Neutrophil (primary cell): Measurements from ENCODE around the gene C1orf21.

ENCODE experiments used
- H3K27ac ChIP-seq: fragments of 200-600 bp; sonication (generic); 2 replicates; pipeline ENCODE4 v1.5.1; 2016; ENCODE audit warnings: mild to moderate bottlenecking, moderate library complexity
- H3K27me3 ChIP-seq: fragments of 200-600 bp; sonication (generic); 2 replicates; pipeline ENCODE4 v1.6.0; 2016; ENCODE audit warnings: mild to moderate bottlenecking
- H3K36me3 ChIP-seq: fragments of 200-600 bp; sonication (generic); 2 replicates; pipeline ENCODE4 v1.5.1; 2017
- H3K4me1 ChIP-seq, 2 experiments: fragments of 200-600 bp in 1 of 2; sonication (generic) in 1 of 2; 1 replicate in 1 of 2; 2 replicates in 1 of 2; pipeline versions ENCODE4 v1.5.1 to v1.6.1; 2013 to 2016; ENCODE audit warnings: low read depth in 1 of 2, low read length in 1 of 2, mild to moderate bottlenecking in 1 of 2, moderate library complexity in 1 of 2; ENCODE audit not compliant: control insufficient read depth in 1 of 2, insufficient read depth in 1 of 2
- H3K4me3 ChIP-seq, 2 experiments: fragments of 200-600 bp in 1 of 2; sonication (generic) in 1 of 2; 1 replicate in 1 of 2; 2 replicates in 1 of 2; pipeline ENCODE4 v1.5.1; 2013 to 2016; ENCODE audit warnings: low read depth in 1 of 2, low read length in 1 of 2, mild to moderate bottlenecking in 1 of 2, moderate library complexity in 1 of 2
- H3K9me3 ChIP-seq: fragments of 200-600 bp; sonication (generic); 2 replicates; pipeline ENCODE4 v1.5.1; 2016
- CTCF ChIP-seq: fragments of 200-600 bp; sonication (generic); IDR thresholded peaks from 2 replicates; pipeline ENCODE4 v1.5.1; 2016; ENCODE audit warnings: antibody characterized with exemption

C1orf21 gene

GRCh38 chr1:184471686-184472085, 84.9 kb downstream of the C1orf21 start:
- no peaks in the 10 kb centered on the region for H3K9me3 ChIP-seq
- H3K36me3 ChIP-seq: no peaks in the 10 kb centered on the region
- TF ChIP-seq CTCF: no peak
- no peak overlapping the region for H3K27ac ChIP-seq
- H3K4me3 ChIP-seq: no peak overlapping the region
- no peaks in the 10 kb centered on the region for H3K4me1 ChIP-seq
- no peaks in the 10 kb centered on the region for H3K27me3 ChIP-seq

DNA sequence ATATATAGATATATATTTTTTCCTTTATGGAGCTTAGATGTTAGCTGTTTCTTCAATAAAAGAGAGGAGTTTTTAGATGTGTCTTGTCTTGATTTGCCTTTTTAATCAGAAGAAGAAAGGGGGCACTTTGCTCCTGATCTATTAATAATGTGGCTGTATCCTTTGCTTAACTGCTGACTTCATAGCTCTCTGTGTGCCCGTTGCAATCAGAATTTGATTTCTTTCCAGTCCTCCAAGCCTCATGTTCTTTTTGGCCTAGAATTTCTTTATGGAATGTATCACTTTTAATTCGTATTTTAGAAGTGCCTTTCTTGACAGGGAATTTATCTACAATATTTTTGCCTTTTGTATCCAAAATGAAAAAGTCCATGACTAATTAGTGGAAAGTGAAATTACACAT, 85.3 kb downstream of the C1orf21 start:
- H3K9me3 ChIP-seq: no peaks in the 10 kb centered on the region
- no peak overlapping the region for H3K4me3 ChIP-seq
- H3K27ac ChIP-seq: no peak overlapping the region
- H3K36me3 ChIP-seq: no peaks in the 10 kb centered on the region
- H3K27me3 ChIP-seq: no peaks in the 10 kb centered on the region
- no peaks in the 10 kb centered on the region for H3K4me1 ChIP-seq
- TF ChIP-seq CTCF: no peak

GRCh38 chr1:184473176-184473966, 86.5 kb downstream of the C1orf21 start:
- TF ChIP-seq CTCF: no peak
- no peak overlapping the region for H3K27ac ChIP-seq
- H3K9me3 ChIP-seq: no peaks in the 10 kb centered on the region
- H3K36me3 ChIP-seq: no peaks in the 10 kb centered on the region
- no peaks in the 10 kb centered on the region for H3K27me3 ChIP-seq
- H3K4me3 ChIP-seq: no peak overlapping the region
- no peaks in the 10 kb centered on the region for H3K4me1 ChIP-seq

DNA sequence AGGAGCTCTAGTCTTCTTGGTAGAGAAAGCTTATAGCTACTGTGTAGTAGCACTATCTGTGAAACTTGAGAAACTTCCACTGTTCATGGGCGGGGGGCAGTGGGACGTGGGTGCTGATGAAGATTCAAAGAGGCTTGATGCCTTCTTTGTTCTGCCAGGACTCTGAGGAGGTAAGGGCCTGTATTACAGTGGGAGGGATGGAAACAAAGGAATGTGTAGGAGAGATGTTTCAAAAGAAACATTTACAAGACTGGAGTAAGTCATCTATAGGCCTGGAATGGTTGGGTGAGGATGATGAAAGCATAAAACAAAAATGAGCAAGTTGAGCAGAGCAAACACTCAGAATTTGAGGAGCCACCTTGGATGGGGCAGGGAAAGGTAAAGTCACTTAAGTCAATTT, 89.4 kb downstream of the C1orf21 start:
- Histone ChIP-seq H3K36me3 (no peaks in the 10 kb centered on the region), H3K27me3 (no peaks in the 10 kb centered on the region), H3K4me1 (no peaks in the 10 kb centered on the region), H3K9me3 (no peaks in the 10 kb centered on the region), H3K27ac (no peak overlapping the region), H3K4me3 (no peak overlapping the region)
- no peak for TF ChIP-seq CTCF

GRCh38 chr1:184479435-184480167, 92.8 kb downstream of the C1orf21 start:
- Histone ChIP-seq H3K4me1 (no peaks in the 10 kb centered on the region), H3K9me3 (no peaks in the 10 kb centered on the region), H3K27ac (no peak overlapping the region), H3K27me3 (no peaks in the 10 kb centered on the region), H3K4me3 (no peak overlapping the region), H3K36me3 (no peaks in the 10 kb centered on the region)
- no peak for TF ChIP-seq CTCF
